HG02571 (cell line): ENCODE results near the gene MIER2.

ENCODE experiments used
- ATAC-seq: cut with Tn5 transposase; IDR thresholded peaks from one replicate; pipeline ENCODE4 v1.9.1; 2021; ENCODE audit warnings: mild to moderate bottlenecking, moderate library complexity; ENCODE audit not compliant: unreplicated experiment

The MIER2 gene

DNA sequence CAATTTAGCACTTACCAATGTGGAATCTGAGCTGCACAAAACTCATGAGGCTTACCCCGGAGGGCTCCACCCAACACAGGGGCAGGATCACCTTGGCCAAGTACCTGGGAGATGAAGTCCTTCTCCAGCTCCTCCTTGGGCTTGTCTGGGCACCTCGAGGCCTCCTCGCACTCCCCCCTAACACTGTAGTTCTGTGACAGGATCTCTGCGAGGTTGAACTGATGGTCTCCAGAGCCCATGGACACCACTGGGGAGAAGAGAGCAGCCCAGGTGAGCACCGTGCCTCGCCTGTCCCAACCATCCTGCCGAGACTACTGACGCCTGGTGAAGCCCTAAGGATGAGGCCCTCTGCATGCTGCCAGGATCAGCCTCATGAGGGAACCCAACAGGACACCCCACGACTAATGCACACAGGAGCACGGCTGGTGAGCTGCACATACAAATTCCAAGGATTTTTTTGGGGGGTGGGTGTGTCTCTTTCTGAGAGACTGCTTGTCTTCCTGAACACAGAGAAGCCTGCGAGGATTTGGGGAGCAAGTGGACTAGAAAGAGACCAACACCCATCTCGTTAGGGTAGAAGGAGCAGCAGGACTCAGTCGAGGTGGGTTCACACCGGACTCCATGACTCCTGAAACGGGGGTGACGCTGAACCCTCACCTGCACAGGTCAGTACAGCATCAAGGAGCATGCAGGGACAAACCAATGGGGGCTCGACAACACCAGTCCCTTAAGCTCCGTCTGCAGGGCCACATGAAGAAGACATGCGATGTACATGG lies 10.1 kb downstream of the MIER2 start:
- ATAC-seq: no peak

DNA sequence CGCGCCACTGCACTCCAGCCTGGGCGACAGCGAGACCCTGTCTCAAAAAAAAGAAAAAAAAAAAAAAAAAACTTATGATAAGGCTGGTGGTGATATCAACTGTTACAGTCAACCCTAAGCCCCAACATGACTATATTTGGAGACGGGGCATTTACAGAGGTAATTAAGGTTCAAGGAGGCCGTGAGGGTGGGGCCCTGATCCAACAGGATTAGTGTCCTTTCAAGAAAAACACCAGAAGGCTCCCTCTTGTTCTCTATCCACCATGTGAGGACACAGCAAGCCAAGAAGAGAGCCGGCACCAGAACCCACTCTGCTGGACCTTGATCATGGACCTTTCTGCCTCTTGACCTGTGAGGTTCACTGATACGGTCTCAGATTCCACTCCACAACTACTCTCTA lies 14.1 kb downstream of the MIER2 start:
- no peak for ATAC-seq

DNA sequence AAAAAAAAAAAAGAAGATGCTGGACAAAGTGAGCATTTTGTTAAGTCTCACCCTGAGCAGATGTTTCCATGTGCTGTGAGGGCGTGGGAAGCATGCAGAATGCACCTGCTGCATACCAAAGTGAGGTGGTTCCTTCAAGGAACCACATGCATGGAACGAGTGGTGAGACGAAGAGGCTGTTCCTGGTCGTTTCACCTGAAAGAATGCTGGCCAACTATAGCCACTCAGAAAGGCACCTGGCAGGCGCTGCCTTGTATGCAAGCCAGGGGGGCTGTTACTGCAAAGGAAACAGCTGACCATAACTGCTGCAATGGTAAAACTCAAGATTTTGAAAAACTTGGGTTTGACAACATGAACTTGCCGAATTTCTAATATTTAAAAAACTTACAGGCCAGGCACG lies 14.7 kb downstream of the MIER2 start:
- ATAC-seq: no peak

DNA sequence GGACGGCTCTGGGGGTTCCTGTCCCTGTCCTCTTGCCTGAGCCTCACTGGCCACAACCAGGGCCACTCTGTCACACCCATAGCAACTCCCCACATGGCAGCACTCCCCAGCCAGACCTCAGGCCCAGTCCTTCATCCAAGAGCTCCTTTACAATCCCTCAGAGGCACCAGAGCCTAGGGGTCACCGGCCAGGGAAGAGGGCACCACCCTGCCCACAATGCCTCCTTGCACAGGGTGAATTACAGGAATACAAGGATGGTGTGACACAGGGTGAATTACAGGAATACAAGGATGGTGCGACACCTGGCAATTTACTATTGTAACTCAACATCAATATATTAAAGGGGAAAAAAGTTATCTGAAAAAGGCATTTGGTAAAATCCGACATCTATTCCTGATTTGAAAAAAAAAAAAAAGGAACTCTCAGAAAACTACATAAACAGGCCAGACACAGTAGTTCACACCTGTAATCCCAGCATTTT lies 16.5 kb downstream of the MIER2 start:
- ATAC-seq: no peak

DNA sequence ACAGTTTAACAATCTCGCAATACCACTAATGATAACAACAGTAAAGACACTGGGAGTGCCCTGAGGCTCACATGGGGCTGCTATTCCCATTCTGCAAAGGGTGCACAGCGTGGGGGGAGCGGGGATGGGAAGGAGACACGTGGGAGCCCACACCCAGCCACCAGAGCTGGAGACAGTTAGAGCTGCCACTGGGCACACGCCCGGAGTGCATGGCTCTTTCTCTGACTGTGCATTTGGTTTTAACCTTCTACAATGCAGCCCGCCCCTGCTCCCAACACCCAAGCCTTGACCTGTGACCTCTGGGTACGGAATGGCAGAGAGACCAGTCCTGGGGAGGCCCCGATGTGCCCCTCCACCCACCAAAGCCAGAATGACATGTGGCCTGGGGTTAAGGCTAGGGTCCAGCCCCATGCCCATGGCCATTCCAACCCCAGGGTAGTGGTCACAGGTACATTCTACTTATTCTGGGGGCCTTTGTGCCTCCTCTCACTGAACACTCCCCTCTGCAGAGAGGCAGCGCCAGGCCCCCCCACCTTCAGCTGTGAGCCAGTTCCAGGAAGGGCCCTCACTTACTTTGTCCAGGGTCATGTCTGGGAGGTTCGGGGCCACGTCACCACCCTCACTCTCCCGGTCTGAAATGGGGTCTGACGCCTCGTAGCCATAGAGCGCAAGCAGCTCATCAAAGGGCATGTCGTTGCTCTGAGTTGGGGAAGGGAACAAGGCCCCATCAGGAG lies 17.1 kb downstream of the MIER2 start:
- ATAC-seq: no peak

DNA sequence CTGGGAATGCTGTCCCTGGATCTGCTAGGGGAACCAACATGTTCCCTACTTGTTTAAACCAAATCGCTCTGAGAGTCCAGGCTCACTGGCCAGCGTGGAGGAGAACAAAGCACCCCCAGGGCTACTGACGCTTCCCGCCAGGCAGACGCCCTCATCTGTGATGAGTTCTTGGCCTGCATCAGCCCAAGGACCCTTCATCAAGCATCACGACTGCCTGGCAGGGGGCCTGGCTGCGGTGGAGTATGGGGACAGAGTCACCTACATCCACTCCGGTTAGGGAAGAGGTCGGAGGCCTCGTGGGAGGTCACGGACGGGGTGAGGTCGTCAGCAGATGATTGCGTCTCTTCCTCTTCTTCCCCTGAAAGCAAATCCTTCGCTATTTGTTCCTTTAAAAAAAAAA lies 17.7 kb downstream of the MIER2 start:
- no peak for ATAC-seq

DNA sequence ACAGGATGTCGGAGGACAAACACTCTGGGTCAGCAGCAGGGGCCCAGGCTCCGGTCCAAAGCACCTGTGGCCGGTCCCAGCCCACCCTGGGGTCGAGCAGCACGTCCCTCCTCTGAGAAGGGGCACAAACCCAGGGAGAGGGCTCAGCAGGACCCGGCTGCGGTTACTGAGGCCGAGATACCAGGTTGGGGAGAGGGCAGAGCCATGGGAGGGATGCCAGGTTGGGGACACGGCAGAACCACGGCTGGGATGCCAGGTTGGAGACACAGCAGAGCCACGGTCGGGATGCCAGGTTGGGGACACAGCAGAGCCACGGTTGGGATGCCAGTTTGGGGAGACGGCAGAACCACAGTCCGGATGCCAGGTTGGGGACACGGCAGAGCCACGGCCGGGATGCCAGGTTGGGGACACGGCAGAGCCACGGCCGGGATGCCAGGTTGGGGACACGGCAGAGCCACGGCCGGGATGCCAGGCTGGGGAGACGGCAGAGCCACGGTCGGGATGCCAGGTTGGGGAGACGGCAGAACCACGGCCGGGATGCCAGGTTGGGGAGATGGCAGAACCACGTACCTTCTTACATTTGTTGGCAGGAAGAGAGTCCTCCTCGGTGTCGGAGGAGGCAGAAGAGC lies 18.5 kb downstream of the MIER2 start:
- no peak for ATAC-seq

DNA sequence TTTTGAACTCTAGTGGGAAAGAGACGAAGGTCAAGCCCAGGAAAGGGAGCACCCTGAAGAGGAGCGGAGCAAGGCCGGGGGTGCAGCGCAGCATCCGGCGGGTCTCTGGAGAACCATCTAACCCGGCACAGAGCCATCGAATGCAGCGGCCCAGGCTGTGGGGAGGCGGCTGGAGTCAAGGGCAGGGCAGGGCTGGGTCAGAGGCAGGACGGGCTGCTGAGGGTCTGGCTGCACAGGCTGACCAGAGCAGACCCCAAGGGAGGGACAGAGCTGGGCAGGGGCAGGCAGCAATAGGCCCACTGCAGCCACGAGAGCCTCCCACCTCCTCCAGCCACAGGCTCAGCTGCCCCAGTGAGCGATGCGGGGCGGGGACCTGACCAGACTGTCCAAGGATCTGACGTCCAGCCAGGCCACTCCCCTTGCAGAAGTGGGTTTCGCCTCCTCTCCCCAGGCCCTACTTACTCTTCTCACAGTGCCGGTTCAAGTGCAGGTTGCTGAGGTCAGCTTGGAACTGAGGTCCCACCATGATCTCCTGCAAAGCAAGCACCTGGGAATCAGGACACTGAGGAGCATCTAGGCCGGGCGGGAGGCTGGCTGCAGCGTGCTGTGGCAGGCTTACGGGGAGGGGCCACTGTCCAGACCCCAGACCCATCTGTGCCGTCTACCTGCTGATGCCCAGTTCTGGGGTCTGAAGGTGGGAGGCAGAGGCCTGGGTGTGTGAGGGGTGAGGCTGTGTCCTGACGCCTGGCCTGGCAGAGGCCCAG lies 19.2 kb downstream of the MIER2 start:
- no peak for ATAC-seq

DNA sequence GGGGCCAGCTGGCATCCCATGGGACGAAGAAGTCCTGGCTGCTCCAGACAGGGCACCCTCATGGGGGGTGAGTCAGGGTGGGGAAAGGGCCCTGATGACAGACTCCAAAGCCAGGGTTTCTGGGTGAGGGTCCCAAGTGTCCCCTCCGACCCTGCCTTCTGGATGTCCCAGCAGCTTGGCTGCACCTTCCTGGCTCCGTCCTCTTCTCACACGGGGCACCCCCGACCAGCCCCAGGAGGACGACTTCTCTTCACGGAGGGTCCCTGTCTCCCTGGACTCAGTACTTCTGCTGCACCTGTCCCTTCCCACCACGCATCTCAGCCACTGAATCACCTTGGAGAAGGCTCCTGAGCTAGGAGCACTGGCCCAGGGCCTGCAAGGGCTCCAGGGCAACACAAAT lies 19.9 kb downstream of the MIER2 start:
- no peak for ATAC-seq

DNA sequence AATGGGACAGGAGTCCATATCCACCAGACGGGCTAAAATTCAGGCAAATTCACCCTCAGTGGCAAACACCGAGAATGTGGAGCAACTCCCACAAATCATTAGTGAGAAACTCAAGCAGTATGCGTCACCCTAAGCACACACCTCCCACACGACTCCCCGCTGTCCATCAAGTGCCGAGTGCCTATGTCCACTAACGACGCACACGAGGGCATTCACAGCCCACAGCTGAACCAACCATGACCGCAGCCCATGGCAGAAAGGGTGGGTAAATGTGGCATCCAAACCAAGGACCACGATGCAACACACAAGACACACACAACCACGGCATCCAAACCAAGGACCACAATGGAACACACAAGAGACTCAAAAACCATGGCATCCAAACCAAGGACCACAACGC lies 22.0 kb downstream of the MIER2 start:
- no peak for ATAC-seq

DNA sequence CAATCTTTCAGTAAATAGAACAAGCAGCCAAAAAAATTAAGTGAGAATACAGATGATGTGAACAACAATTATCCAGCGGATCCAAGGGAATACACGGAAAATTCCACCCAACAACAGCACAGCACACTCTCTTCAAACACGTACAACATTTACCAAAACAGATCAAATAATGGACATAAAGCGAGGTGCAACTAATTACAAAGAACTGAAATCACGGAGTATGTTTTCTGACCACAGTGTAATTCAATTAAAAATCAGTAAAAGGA lies 26.2 kb downstream of the MIER2 start:
- ATAC-seq: no peak

DNA sequence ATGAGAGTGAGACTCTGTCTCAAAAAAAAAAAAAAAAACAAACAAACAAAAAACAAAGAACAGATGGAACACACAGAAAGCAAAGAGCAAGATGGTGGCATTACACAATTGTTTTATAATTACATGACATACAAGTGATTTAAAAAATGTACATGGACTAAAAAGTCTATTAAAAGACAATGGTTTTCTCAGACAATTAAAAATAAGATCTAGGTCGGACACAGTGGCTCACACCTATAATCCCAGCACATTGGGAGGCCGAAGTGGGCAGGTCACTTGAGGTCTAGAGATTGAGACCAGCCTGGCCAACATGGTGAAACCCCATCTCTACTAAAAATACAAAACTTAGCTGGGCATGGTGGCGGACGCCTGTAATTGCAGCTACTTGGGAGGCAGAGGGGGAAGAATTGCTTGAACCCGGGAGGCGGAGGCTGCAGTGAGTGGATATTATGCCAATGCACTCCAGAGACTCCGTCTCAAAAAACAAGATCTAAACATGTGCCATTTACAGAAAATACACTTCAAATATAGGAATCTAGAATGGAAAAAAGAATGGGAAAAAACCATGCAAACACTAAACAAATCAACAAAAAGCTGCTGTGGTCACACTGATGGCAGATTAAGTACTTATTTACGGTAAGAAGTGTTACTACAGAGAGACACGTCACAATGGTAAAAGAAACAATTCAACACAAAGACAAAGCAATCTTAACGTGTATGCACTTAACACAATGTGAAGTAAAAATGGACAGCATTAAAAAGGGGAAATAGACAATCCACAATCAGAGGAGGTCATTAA lies 26.7 kb downstream of the MIER2 start:
- ATAC-seq: no peak

DNA sequence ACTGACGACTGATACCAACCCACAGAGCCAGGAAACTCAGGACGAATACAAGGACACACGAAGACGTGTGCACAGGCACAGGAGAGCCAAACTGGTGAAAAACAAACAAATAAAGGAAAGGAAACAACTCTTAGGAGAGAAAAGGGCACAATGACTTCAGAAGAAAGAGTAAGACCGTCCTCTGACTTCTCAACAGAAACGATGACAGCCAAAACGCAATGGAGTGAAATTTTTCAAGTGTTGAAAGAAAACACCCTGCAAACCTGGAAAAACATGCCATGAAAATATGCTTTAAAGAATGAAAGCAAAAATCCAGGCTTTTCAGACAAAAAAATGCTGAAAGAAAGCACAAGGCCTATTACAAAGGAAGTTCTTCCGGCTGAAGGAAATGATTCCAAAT lies 28.8 kb downstream of the MIER2 start:
- ATAC-seq: no peak

DNA sequence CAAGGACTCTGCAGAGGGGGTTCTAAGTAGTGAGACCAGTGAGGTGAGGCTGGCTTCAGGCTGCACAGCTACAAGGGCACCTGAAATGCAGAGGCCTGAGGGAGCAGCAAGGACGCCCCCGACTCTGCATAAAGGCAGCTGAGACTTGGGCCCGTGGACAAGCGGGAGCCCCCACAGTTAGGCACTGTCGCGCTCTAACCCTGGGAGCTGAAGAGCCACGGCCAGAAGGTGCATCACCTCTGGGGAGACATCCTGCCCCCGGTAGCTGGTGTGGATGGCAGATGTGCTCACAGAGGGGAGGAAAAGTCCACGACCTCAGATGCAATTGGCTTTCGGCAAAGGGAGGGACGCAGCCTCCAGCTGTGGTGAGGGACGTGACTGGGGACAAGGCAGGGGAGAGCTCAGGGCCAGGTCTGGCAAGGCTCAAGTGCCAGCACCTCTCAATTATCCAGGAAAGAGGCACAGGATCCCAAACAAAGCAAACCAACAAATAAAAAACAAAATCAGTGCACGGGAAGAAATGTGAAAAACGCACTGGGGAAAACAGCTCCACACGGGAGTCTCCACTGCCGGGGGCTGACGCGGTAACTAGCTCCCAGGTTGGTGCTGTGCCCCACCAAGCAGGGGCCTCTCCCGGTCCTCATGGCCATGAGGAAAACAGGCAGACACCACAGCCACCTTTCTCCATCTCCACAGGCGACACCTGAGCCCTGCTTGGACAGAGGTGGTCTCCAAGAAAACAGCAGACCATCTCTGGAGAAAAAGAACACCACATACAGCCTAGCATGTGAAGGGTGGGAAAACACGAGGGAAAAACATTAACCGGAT lies 30.4 kb downstream of the MIER2 start:
- ATAC-seq: no peak

DNA sequence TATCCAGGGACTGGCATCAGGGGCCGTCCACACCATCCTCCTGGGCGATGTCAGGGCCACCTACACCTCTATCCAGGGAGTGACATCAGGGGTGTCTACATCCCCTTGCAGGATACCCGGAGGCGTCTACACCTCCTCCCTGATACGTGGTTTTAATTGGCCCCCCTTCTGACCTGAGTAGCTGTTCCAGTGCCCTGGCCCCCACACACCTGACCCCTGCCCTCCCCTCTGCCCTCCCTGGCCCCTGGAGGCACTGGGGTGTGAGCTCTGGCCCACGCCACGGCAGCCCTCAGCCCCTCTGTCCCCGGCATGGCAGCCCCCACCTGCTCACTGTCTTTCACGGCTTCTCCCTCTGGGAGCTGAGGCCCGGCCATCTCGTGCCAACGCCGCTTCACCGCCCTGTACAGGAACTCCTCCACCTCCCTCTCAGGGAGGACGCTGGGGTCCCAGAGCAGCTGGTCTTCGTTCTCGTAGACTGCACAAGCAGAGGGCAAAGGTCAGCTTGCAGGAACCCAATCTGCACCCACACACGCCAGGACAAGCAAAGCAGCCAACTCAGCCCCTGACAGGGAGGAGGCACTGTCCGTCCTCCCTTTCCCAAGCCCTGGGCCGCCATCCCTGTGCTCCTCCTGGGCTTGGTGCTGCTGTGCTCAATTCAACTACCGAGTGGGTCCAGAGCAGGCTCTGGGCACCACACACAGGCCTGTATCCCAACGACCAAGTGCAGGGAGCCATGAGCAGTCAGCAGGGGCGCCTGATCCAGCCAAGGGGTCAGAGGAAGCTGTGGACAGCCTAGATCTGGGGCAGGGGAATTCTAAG lies 31.2 kb downstream of the MIER2 start:
- ATAC-seq: no peak

DNA sequence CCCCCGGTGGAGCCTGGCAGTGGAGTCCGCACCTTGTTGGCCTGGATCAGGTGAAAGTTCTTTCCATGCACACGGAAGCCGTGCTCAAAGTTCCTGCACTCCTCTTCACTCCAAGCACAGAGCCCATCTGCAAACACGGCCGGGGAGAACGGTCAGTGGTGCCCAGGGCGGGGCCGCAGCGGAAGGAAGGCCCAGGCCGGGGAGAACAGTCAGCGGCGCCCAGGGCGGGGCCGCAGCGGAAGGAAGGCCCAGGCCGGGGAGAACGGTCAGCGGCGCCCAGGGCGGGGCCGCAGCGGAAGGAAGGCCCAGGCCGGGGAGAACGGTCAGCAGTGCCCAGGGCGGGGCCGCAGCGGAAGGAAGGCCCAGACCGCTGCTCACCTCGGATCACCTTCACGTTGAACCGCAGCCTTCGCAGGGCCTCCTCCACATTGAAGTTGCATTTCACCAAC lies 32.8 kb downstream of the MIER2 start:
- ATAC-seq: no peak

DNA sequence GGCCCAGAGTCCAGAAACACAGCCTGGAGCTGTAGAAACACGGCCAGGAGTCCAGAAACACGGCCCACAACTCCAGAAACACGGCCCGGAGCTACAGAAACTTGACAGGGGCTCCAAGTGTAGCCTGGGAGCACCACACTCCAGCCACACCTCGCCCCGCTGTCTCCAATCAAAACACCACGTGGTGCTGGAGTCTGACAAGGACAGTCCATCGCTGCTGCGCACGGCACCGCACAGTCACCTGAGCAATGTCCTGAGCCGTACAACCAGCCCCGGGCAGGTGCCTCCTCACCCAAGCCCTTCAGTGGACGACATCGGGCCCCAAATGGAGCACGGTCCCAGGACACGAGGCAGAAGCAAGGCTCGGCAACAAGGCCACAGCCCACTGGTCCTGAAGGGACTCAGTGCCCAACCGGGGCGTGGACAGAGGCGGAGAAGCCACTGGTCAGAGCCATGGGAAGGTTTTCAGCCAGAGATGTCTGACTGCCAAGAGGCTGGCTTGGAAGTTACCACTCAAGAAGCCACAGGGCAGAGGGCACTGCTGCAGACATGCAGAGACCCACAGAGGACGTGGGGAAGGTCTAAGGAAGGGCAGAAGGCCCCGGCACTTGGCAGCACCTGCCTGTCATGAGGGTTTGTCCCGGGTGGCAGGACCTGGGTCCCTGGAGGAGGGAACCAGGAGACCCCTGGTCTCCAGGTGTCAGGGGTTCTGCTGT lies 33.7 kb downstream of the MIER2 start:
- ATAC-seq: no peak

DNA sequence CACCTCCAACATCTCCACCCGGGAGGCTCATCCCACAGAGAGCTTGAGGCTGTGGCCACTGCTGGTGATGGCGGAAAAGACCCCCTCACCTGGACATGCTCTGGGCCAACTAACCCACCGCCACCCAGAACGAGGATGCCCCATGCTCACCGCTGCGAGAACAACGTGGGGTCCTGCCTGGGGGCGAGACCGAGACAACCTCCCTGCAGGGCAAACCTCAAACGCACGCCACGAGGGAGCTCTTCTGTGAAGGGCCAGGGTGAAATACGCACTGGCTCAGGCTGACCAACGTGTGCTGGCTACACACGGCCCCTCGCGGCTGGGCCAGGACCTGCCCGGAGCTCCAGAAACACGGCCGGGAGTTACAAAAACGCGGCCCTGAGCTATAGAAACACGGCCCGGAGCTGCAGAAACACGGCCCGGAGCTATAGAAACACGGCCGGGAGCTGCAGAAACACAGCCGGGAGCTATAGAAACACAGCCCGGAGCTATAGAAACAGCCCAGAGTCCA lies 34.4 kb downstream of the MIER2 start:
- no peak for ATAC-seq
